ENCODE data around the gene FABP7. TPM values are rescaled to one million over a fixed set of nuclear protein-coding genes. Genes with fewer than 3 reads are reported as not detected.

FABP7 gene
- total RNA-seq, 1 donor from 2014 or later: not detected

Other genes starting within 250 kb of the FABP7 start
- 0.19 TPM in 1 of 2 replicates, not detected in the other for gene PKIB, start 169.3 kb upstream of the FABP7 start, total RNA-seq
- gene SMPDL3A, start 9.5 kb downstream of the FABP7 start, total RNA-seq: 4.8 and 6.3 TPM in 2 replicates
- not detected in 2 replicates for gene CLVS2, start 216.5 kb downstream of the FABP7 start, total RNA-seq

Measured in dermis blood vessel endothelial cell (primary cell).